ENCODE measurements around the gene MORF4L1. TPM values are rescaled to one million over a fixed set of nuclear protein-coding genes. Genes with fewer than 3 reads are reported as not detected.

The MORF4L1 gene
- total and polyA plus RNA-seq, 2 experiments from 2014 or later = 520 to 571 TPM

DNA sequence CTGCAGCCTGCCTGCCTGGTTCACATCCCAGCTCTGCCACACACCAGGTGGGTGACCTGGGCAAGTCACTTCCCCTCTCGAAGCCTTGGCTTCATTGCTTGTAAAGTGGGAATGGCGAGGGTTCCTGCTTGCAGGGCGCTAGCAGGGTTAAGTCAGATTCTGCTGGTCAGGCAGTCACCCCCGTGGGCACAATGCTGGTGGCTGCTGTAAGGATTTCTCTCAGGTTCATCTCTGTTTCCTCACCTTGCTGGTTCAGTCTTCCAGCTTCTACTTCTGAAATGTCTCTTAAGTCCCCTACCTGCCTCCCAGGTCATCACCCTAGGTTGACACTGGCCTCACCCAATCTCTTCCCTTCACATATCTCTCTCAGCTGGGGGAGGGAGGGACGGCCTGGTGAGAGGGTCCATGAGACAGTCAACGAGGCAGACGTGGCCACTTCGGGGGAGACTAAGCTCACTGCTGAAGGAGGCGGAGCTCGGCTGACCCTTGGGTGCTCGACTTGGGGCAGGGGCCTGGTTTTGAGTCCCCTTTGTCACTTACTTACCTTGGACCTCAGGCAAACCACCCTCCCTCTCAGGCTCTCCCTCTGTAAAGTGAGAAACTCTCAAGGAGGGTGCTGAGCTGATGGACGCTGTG, 60.6 kb downstream of the MORF4L1 start:
- Histone ChIP-seq H2AFZ (no peak overlapping the region), H3K36me3 (ENCODE audit: insufficient read depth) (no peaks in the 10 kb centered on the region), H3F3A (replicated peaks; ENCODE audit: low read depth) (no peaks in the 10 kb centered on the region), H3K27ac (ENCODE audit: low read depth) (no peak overlapping the region), H3K4me2 (no peak overlapping the region), H3K27me3 (ENCODE audit: insufficient read depth) (no peaks in the 10 kb centered on the region), H3K4me3 (no peak overlapping the region), H3K9me2 (ENCODE audit: insufficient read depth) (no peaks in the 10 kb centered on the region), H4K20me1 (replicated peaks; ENCODE audit: insufficient read depth) (no peaks in the 10 kb centered on the region), H3K79me2 (replicated peaks; ENCODE audit: insufficient read depth) (no peaks in the 10 kb centered on the region), H3K4me1 (ENCODE audit: insufficient read depth) (no peaks in the 10 kb centered on the region)
- DNase-seq (ENCODE audit: low spot score) (no peak), ATAC-seq (no peak)
- H3K27me3 Mint-ChIP-seq (ENCODE audit: insufficient read depth, low read depth, poor library complexity) = peaks cover 18% of the 10 kb centered on the region
- no peaks in the 10 kb centered on the region for H3K9me3 Mint-ChIP-seq
- no peak overlapping the region for H3K27ac Mint-ChIP-seq
- peaks cover 4% of the 10 kb centered on the region for H3K4me1 Mint-ChIP-seq
- no peaks in the 10 kb centered on the region; the same call in 2 of the 3 replicates for H3K36me3 Mint-ChIP-seq (ENCODE audit: low read depth)
- no peak for TF ChIP-seq POLR2AphosphoS5 (IDR thresholded peaks at IDR 0.05; ENCODE audit: low read depth)
- TF ChIP-seq JUNB (IDR thresholded peaks at IDR 0.05; ENCODE audit: unreplicated experiment) = no peak
- TF ChIP-seq NANOG (IDR thresholded peaks at IDR 0.05; ENCODE audit: borderline replicate concordance) = no peak
- TF ChIP-seq, protein P1, sequence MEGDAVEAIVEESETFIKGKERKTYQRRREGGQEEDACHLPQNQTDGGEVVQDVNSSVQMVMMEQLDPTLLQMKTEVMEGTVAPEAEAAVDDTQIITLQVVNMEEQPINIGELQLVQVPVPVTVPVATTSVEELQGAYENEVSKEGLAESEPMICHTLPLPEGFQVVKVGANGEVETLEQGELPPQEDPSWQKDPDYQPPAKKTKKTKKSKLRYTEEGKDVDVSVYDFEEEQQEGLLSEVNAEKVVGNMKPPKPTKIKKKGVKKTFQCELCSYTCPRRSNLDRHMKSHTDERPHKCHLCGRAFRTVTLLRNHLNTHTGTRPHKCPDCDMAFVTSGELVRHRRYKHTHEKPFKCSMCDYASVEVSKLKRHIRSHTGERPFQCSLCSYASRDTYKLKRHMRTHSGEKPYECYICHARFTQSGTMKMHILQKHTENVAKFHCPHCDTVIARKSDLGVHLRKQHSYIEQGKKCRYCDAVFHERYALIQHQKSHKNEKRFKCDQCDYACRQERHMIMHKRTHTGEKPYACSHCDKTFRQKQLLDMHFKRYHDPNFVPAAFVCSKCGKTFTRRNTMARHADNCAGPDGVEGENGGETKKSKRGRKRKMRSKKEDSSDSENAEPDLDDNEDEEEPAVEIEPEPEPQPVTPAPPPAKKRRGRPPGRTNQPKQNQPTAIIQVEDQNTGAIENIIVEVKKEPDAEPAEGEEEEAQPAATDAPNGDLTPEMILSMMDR (conservative IDR thresholded peaks at IDR 0.05; ENCODE audit: low read depth in 2 of 2) = no peak
- TF ChIP-seq ZNF114 (CRISPR knock-in tag; IDR thresholded peaks at IDR 0.05) = no peak
- TF ChIP-seq EZH2 (IDR thresholded peaks at IDR 0.05; ENCODE audit: low read depth, unreplicated experiment) = no peak
- no peak for TF ChIP-seq ZNF331 (CRISPR knock-in tag; IDR thresholded peaks at IDR 0.05; ENCODE audit: low read depth)
- TF ChIP-seq, protein P2, sequence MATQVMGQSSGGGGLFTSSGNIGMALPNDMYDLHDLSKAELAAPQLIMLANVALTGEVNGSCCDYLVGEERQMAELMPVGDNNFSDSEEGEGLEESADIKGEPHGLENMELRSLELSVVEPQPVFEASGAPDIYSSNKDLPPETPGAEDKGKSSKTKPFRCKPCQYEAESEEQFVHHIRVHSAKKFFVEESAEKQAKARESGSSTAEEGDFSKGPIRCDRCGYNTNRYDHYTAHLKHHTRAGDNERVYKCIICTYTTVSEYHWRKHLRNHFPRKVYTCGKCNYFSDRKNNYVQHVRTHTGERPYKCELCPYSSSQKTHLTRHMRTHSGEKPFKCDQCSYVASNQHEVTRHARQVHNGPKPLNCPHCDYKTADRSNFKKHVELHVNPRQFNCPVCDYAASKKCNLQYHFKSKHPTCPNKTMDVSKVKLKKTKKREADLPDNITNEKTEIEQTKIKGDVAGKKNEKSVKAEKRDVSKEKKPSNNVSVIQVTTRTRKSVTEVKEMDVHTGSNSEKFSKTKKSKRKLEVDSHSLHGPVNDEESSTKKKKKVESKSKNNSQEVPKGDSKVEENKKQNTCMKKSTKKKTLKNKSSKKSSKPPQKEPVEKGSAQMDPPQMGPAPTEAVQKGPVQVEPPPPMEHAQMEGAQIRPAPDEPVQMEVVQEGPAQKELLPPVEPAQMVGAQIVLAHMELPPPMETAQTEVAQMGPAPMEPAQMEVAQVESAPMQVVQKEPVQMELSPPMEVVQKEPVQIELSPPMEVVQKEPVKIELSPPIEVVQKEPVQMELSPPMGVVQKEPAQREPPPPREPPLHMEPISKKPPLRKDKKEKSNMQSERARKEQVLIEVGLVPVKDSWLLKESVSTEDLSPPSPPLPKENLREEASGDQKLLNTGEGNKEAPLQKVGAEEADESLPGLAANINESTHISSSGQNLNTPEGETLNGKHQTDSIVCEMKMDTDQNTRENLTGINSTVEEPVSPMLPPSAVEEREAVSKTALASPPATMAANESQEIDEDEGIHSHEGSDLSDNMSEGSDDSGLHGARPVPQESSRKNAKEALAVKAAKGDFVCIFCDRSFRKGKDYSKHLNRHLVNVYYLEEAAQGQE (IDR thresholded peaks at IDR 0.05; ENCODE audit: unreplicated experiment) = no peak
- no peak for TF ChIP-seq STAT1 (IDR thresholded peaks at IDR 0.05; ENCODE audit: unreplicated experiment)
- TF ChIP-seq EZH2phosphoT487 (IDR thresholded peaks at IDR 0.05; ENCODE audit: unreplicated experiment) = no peak
- no peak for TF ChIP-seq CREB1 (CRISPR knock-in tag; IDR thresholded peaks at IDR 0.05; ENCODE audit: low read depth)
- TF ChIP-seq, protein P3, sequence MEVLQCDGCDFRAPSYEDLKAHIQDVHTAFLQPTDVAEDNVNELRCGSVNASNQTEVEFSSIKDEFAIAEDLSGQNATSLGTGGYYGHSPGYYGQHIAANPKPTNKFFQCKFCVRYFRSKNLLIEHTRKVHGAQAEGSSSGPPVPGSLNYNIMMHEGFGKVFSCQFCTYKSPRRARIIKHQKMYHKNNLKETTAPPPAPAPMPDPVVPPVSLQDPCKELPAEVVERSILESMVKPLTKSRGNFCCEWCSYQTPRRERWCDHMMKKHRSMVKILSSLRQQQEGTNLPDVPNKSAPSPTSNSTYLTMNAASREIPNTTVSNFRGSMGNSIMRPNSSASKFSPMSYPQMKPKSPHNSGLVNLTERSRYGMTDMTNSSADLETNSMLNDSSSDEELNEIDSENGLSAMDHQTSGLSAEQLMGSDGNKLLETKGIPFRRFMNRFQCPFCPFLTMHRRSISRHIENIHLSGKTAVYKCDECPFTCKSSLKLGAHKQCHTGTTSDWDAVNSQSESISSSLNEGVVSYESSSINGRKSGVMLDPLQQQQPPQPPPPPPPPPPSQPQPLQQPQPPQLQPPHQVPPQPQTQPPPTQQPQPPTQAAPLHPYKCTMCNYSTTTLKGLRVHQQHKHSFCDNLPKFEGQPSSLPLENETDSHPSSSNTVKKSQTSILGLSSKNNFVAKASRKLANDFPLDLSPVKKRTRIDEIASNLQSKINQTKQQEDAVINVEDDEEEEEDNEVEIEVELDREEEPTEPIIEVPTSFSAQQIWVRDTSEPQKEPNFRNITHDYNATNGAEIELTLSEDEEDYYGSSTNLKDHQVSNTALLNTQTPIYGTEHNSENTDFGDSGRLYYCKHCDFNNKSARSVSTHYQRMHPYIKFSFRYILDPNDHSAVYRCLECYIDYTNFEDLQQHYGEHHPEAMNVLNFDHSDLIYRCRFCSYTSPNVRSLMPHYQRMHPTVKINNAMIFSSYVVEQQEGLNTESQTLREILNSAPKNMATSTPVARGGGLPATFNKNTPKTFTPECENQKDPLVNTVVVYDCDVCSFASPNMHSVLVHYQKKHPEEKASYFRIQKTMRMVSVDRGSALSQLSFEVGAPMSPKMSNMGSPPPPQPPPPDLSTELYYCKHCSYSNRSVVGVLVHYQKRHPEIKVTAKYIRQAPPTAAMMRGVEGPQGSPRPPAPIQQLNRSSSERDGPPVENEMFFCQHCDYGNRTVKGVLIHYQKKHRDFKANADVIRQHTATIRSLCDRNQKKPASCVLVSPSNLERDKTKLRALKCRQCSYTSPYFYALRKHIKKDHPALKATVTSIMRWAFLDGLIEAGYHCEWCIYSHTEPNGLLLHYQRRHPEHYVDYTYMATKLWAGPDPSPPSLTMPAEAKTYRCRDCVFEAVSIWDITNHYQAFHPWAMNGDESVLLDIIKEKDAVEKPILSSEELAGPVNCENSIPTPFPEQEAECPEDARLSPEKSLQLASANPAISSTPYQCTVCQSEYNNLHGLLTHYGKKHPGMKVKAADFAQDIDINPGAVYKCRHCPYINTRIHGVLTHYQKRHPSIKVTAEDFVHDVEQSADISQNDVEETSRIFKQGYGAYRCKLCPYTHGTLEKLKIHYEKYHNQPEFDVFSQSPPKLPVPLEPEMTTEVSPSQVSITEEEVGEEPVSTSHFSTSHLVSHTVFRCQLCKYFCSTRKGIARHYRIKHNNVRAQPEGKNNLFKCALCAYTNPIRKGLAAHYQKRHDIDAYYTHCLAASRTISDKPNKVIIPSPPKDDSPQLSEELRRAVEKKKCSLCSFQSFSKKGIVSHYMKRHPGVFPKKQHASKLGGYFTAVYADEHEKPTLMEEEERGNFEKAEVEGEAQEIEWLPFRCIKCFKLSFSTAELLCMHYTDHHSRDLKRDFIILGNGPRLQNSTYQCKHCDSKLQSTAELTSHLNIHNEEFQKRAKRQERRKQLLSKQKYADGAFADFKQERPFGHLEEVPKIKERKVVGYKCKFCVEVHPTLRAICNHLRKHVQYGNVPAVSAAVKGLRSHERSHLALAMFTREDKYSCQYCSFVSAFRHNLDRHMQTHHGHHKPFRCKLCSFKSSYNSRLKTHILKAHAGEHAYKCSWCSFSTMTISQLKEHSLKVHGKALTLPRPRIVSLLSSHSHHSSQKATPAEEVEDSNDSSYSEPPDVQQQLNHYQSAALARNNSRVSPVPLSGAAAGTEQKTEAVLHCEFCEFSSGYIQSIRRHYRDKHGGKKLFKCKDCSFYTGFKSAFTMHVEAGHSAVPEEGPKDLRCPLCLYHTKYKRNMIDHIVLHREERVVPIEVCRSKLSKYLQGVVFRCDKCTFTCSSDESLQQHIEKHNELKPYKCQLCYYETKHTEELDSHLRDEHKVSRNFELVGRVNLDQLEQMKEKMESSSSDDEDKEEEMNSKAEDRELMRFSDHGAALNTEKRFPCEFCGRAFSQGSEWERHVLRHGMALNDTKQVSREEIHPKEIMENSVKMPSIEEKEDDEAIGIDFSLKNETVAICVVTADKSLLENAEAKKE (CRISPR knock-in tag; IDR thresholded peaks at IDR 0.05) = no peak
- TF ChIP-seq, protein P4, sequence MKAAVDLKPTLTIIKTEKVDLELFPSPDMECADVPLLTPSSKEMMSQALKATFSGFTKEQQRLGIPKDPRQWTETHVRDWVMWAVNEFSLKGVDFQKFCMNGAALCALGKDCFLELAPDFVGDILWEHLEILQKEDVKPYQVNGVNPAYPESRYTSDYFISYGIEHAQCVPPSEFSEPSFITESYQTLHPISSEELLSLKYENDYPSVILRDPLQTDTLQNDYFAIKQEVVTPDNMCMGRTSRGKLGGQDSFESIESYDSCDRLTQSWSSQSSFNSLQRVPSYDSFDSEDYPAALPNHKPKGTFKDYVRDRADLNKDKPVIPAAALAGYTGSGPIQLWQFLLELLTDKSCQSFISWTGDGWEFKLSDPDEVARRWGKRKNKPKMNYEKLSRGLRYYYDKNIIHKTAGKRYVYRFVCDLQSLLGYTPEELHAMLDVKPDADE (IDR thresholded peaks at IDR 0.05) = no peak
- H3K4me3 Mint-ChIP-seq = no peak overlapping the region

Measured in GM23338 (cell line).